ENCODE results near the gene PIGU. TPM values are rescaled to one million over a fixed set of nuclear protein-coding genes. Genes with fewer than 3 reads are reported as not detected.

Gene PIGU
- total and polyA plus RNA-seq, 3 experiments from 2014 or later: 24.9 to 33.0 (median 26.3) TPM

- Mint-ChIP-seq H3K9me3 (no peaks in the 10 kb centered on the region), H3K4me1 (peaks cover 29 to 46% (median 42%) of the 10 kb centered on the region in 3 donors), H3K4me3 (peak overlapping the region in 1 of 7 donors; percentile 84), H3K36me3 (peaks cover 0 to 45% (median 4%) of the 10 kb centered on the region in 3 donors), H3K27ac (peak overlapping the region; percentile 39 to 93 (median 76)), H3K27me3 (no peaks in the 10 kb centered on the region)
- H3K4me1 ChIP-seq (ENCODE audit: insufficient read depth, low read length): peaks cover 13% of the 10 kb centered on the region
- no peaks in the 10 kb centered on the region for H3K36me3 ChIP-seq (ENCODE audit: insufficient read depth, low read length)
- no peak overlapping the region for H3K4me3 ChIP-seq (ENCODE audit: low read length)
- CTCF ChIA-PET: no interaction called here
- no peak for DNase-seq
- no peaks in the 10 kb centered on the region for H3K27me3 ChIP-seq (ENCODE audit: insufficient read depth, low read length, poor library complexity, severe bottlenecking)
- no peak overlapping the region for H3K27ac ChIP-seq (ENCODE audit: low read depth, low read length)
- POLR2A ChIA-PET: no interaction called here
- no peaks in the 10 kb centered on the region for H3K9me3 ChIP-seq (ENCODE audit: low read length)
These were observed 164.5 kb downstream of the PIGU start for GRCh38 chr20:34512266-34512954.

GRCh38 chr20:34511891-34512265 lies 165.0 kb downstream of the PIGU start:
- Mint-ChIP-seq H3K27ac (peak overlapping the region; percentile 39 to 93 (median 58)), H3K9me3 (no peaks in the 10 kb centered on the region), H3K27me3 (no peaks in the 10 kb centered on the region), H3K4me3 (peak overlapping the region in 1 of 7 donors; percentile 57), H3K4me1 (peaks cover 26 to 41% (median 38%) of the 10 kb centered on the region in 3 donors), H3K36me3 (peaks cover 0 to 47% (median 6%) of the 10 kb centered on the region in 3 donors)
- H3K9me3 ChIP-seq (ENCODE audit: low read length): no peaks in the 10 kb centered on the region
- no peak for DNase-seq
- no peak overlapping the region for H3K27ac ChIP-seq (ENCODE audit: low read depth, low read length)
- H3K4me3 ChIP-seq (ENCODE audit: low read length): no peak overlapping the region
- H3K36me3 ChIP-seq (ENCODE audit: insufficient read depth, low read length): no peaks in the 10 kb centered on the region
- H3K4me1 ChIP-seq (ENCODE audit: insufficient read depth, low read length): peaks cover 8% of the 10 kb centered on the region
- POLR2A ChIA-PET: no interaction called here
- no peaks in the 10 kb centered on the region for H3K27me3 ChIP-seq (ENCODE audit: insufficient read depth, low read length, poor library complexity, severe bottlenecking)
- CTCF ChIA-PET: no interaction called here

GRCh38 chr20:34510575-34510974 lies 166.3 kb downstream of the PIGU start:
- Mint-ChIP-seq H3K4me1 (peaks cover 23 to 37% (median 32%) of the 10 kb centered on the region in 3 donors), H3K9me3 (no peaks in the 10 kb centered on the region), H3K4me3 (no peak overlapping the region), H3K36me3 (peaks cover 0 to 47% (median 10%) of the 10 kb centered on the region in 3 donors), H3K27ac (peak overlapping the region in 3 of 8 donors; percentile 69 to 93 (median 78)), H3K27me3 (no peaks in the 10 kb centered on the region)
- peaks cover 8% of the 10 kb centered on the region for H3K4me1 ChIP-seq (ENCODE audit: insufficient read depth, low read length)
- CTCF ChIA-PET: no interaction called here
- no peaks in the 10 kb centered on the region for H3K36me3 ChIP-seq (ENCODE audit: insufficient read depth, low read length)
- H3K27ac ChIP-seq (ENCODE audit: low read depth, low read length): no peak overlapping the region
- no peak overlapping the region for H3K4me3 ChIP-seq (ENCODE audit: low read length)
- DNase-seq: no peak
- POLR2A ChIA-PET: no interaction called here
- no peaks in the 10 kb centered on the region for H3K27me3 ChIP-seq (ENCODE audit: insufficient read depth, low read length, poor library complexity, severe bottlenecking)
- H3K9me3 ChIP-seq (ENCODE audit: low read length): no peaks in the 10 kb centered on the region

Other genes with a start within 250 kb of the PIGU start
- gene DYNLRB1, start 160.7 kb downstream of the PIGU start, total RNA-seq: 10 to 100 TPM; 81.1 to 81.2 TPM
- 315 TPM for gene DYNLRB1, start 160.7 kb downstream of the PIGU start, polyA plus RNA-seq
- gene MAP1LC3A, start 118.4 kb downstream of the PIGU start, total RNA-seq: 1 to 10 TPM; 1.5 to 1.7 TPM
- 8.5 TPM for gene MAP1LC3A, start 118.4 kb downstream of the PIGU start, polyA plus RNA-seq
- 1 to 10 TPM; 3.5 to 3.6 TPM for gene TP53INP2, start 27.3 kb upstream of the PIGU start, total RNA-seq
- gene TP53INP2, start 27.3 kb upstream of the PIGU start, polyA plus RNA-seq: 1.1 TPM
- gene NCOA6, start 148.6 kb upstream of the PIGU start, total RNA-seq: 10 to 100 TPM; 22.7 to 23.1 TPM
- gene NCOA6, start 148.6 kb upstream of the PIGU start, polyA plus RNA-seq: 11.4 TPM
- 1 to 10 TPM; 8.2 to 10.0 TPM for gene GGT7, start 195.8 kb upstream of the PIGU start, total RNA-seq
- gene GGT7, start 195.8 kb upstream of the PIGU start, polyA plus RNA-seq: 1.7 TPM
- 1 to 10 TPM; 6.0 to 7.2 TPM for gene ACSS2, start 199.5 kb upstream of the PIGU start, total RNA-seq
- gene ACSS2, start 199.5 kb upstream of the PIGU start, polyA plus RNA-seq: 5.3 TPM

Measured in CD8-positive, alpha-beta memory T cell (primary cell).